ENCODE results near the gene CLCN2. TPM values are rescaled to one million over a fixed set of nuclear protein-coding genes. Genes with fewer than 3 reads are reported as not detected.

Gene CLCN2
- total RNA-seq, 4 donors from 2014 or later: 1.8 to 3.4 (median 2.7) TPM

GRCh38 chr3:184399410-184399809 lies 38.0 kb upstream of the CLCN2 start:
- H3K4me3 ChIP-seq: no peak overlapping the region
- intact Hi-C loops (cut with DNase I): no loop called here
- H3K27ac ChIP-seq (replicated peaks in 1 of 4): peak overlapping the region in 1 of 4 donors; percentile 6
- 34% methylated on average over 9 of the region's 9 CpGs for WGBS
- H3K27me3 ChIP-seq: peaks cover 0 to 22% (median 3%) of the 10 kb centered on the region in 4 donors
- H3K36me3 ChIP-seq: no peaks in the 10 kb centered on the region
- TF ChIP-seq EP300 (IDR thresholded peaks at IDR 0.05): no peak
- TF ChIP-seq CTCF (IDR thresholded peaks at IDR 0.05): no peak
- peak in 1 of 2 donors; percentile 31 for TF ChIP-seq POLR2AphosphoS5 (IDR thresholded peaks at IDR 0.05)
- no peak for TF ChIP-seq POLR2A (IDR thresholded peaks at IDR 0.05; ENCODE audit: low read depth)
- no peak for DNase-seq (ENCODE audit: extremely low spot score)
- no peaks in the 10 kb centered on the region for H3K4me1 ChIP-seq
- no peaks in the 10 kb centered on the region for H3K9me3 ChIP-seq

- WGBS: 91% methylated on average over 5 of the region's 5 CpGs
- Histone ChIP-seq H3K4me1 (no peaks in the 10 kb centered on the region), H3K36me3 (no peaks in the 10 kb centered on the region), H3K27me3 (no peaks in the 10 kb centered on the region), H3K27ac (replicated peaks in 1 of 4) (no peak overlapping the region), H3K4me3 (no peak overlapping the region), H3K9me3 (no peaks in the 10 kb centered on the region)
- intact Hi-C loops (cut with DNase I): no loop called here
- no peak for TF ChIP-seq CTCF (IDR thresholded peaks at IDR 0.05)
- TF ChIP-seq POLR2A (IDR thresholded peaks at IDR 0.05; ENCODE audit: low read depth): no peak
- TF ChIP-seq EP300 (IDR thresholded peaks at IDR 0.05): no peak
- no peak for TF ChIP-seq POLR2AphosphoS5 (IDR thresholded peaks at IDR 0.05)
- no peak for DNase-seq (ENCODE audit: extremely low spot score)
Observed at GRCh38 chr3:184395320-184395660, 33.9 kb upstream of the CLCN2 start.

- Histone ChIP-seq H3K27me3 (peaks cover 0 to 9% (median 0%) of the 10 kb centered on the region in 4 donors), H3K9me3 (no peaks in the 10 kb centered on the region), H3K4me1 (no peaks in the 10 kb centered on the region), H3K36me3 (peaks cover 0 to 21% (median 4%) of the 10 kb centered on the region in 4 donors), H3K4me3 (no peak overlapping the region), H3K27ac (replicated peaks in 1 of 4) (no peak overlapping the region)
- no peak for TF ChIP-seq POLR2A (IDR thresholded peaks at IDR 0.05; ENCODE audit: low read depth)
- no peak for TF ChIP-seq POLR2AphosphoS5 (IDR thresholded peaks at IDR 0.05)
- no peak for DNase-seq (ENCODE audit: extremely low spot score)
- intact Hi-C loops (cut with DNase I): no loop called here
- 90% methylated on average over 3 of the region's 3 CpGs for WGBS
Observed at GRCh38 chr3:184391266-184391665, 29.9 kb upstream of the CLCN2 start.

GRCh38 chr3:184389935-184390528 lies 28.6 kb upstream of the CLCN2 start:
- WGBS: 93% methylated on average over 5 of the region's 5 CpGs
- no peaks in the 10 kb centered on the region for H3K4me1 ChIP-seq
- no peaks in the 10 kb centered on the region for H3K9me3 ChIP-seq
- intact Hi-C loops (cut with DNase I): no loop called here
- H3K27me3 ChIP-seq: peaks cover 0 to 15% (median 0%) of the 10 kb centered on the region in 4 donors
- H3K36me3 ChIP-seq: peaks cover 0 to 26% (median 8%) of the 10 kb centered on the region in 4 donors
- TF ChIP-seq EP300 (IDR thresholded peaks at IDR 0.05) (no peak), POLR2AphosphoS5 (IDR thresholded peaks at IDR 0.05) (no peak)
- no peak for DNase-seq (ENCODE audit: extremely low spot score)
- H3K27ac ChIP-seq (replicated peaks in 1 of 4): no peak overlapping the region
- H3K4me3 ChIP-seq: no peak overlapping the region

GRCh38 chr3:184389384-184389783 lies 28.0 kb upstream of the CLCN2 start:
- H3K27me3 ChIP-seq: peaks cover 0 to 17% (median 0%) of the 10 kb centered on the region in 4 donors
- no peaks in the 10 kb centered on the region for H3K4me1 ChIP-seq
- intact Hi-C loops (cut with DNase I): no loop called here
- H3K9me3 ChIP-seq: no peaks in the 10 kb centered on the region
- no peak overlapping the region for H3K27ac ChIP-seq (replicated peaks in 1 of 4)
- DNase-seq (ENCODE audit: extremely low spot score): no peak
- H3K4me3 ChIP-seq: no peak overlapping the region
- peaks cover 0 to 26% (median 10%) of the 10 kb centered on the region in 4 donors for H3K36me3 ChIP-seq
- no peak for TF ChIP-seq CTCF (IDR thresholded peaks at IDR 0.05)
- TF ChIP-seq POLR2AphosphoS5 (IDR thresholded peaks at IDR 0.05): no peak
- no peak for TF ChIP-seq POLR2A (IDR thresholded peaks at IDR 0.05; ENCODE audit: low read depth)
- TF ChIP-seq EP300 (IDR thresholded peaks at IDR 0.05): no peak
- 65% methylated on average over 5 of the region's 5 CpGs for WGBS

- Histone ChIP-seq H3K4me1 (no peaks in the 10 kb centered on the region), H3K27me3 (peaks cover 0 to 17% (median 0%) of the 10 kb centered on the region in 4 donors), H3K4me3 (no peak overlapping the region), H3K9me3 (no peaks in the 10 kb centered on the region), H3K36me3 (peaks cover 0 to 30% (median 10%) of the 10 kb centered on the region in 4 donors), H3K27ac (replicated peaks in 1 of 4) (no peak overlapping the region)
- TF ChIP-seq EP300 (IDR thresholded peaks at IDR 0.05): no peak
- TF ChIP-seq CTCF (IDR thresholded peaks at IDR 0.05): no peak
- TF ChIP-seq POLR2AphosphoS5 (IDR thresholded peaks at IDR 0.05): no peak
- no peak for TF ChIP-seq POLR2A (IDR thresholded peaks at IDR 0.05; ENCODE audit: low read depth)
- intact Hi-C loops (cut with DNase I): no loop called here
- 92% methylated on average over 7 of the region's 8 CpGs for WGBS
- DNase-seq (ENCODE audit: extremely low spot score): no peak
Observed at GRCh38 chr3:184388936-184389230, 27.5 kb upstream of the CLCN2 start.

All from esophagus muscularis mucosa (tissue), 4 donors.